ENCODE data around the gene KRT80. TPM values are rescaled to one million over a fixed set of nuclear protein-coding genes. Genes with fewer than 3 reads are reported as not detected.

Gene KRT80
- total RNA-seq, 1 donor from 2014 or later, result not detected

- no peak for DNase-seq
- H3K9me3 Mint-ChIP-seq (ENCODE audit: unreplicated experiment), result peaks cover 3% of the 10 kb centered on the region
- H3K4me1 Mint-ChIP-seq (ENCODE audit: low read depth, unreplicated experiment), result no peaks in the 10 kb centered on the region
- H3K27ac Mint-ChIP-seq (ENCODE audit: unreplicated experiment), result no peak overlapping the region
- no peak for TF ChIP-seq CTCF (IDR thresholded peaks at IDR 0.05; ENCODE audit: partially characterized antibody, unreplicated experiment)
- peaks cover 2% of the 10 kb centered on the region for H3K27me3 Mint-ChIP-seq (ENCODE audit: unreplicated experiment)
- H3K36me3 Mint-ChIP-seq (ENCODE audit: unreplicated experiment), result no peaks in the 10 kb centered on the region
- no peak overlapping the region for H3K4me3 Mint-ChIP-seq (ENCODE audit: unreplicated experiment)
These were observed 35.5 kb downstream of the KRT80 start for GRCh38 chr12:52156311-52156710.

- Mint-ChIP-seq H3K27me3 (ENCODE audit: unreplicated experiment) (peaks cover 3% of the 10 kb centered on the region), H3K4me3 (ENCODE audit: unreplicated experiment) (no peak overlapping the region), H3K9me3 (ENCODE audit: unreplicated experiment) (peaks cover 3% of the 10 kb centered on the region), H3K4me1 (ENCODE audit: low read depth, unreplicated experiment) (no peaks in the 10 kb centered on the region), H3K27ac (ENCODE audit: unreplicated experiment) (no peak overlapping the region), H3K36me3 (ENCODE audit: unreplicated experiment) (no peaks in the 10 kb centered on the region)
- no peak for TF ChIP-seq CTCF (IDR thresholded peaks at IDR 0.05; ENCODE audit: partially characterized antibody, unreplicated experiment)
- no peak for DNase-seq
These were observed 36.6 kb downstream of the KRT80 start for GRCh38 chr12:52155048-52155868.

GRCh38 chr12:52152905-52153317, 38.9 kb downstream of the KRT80 start:
- Mint-ChIP-seq H3K4me1 (ENCODE audit: low read depth, unreplicated experiment) (no peaks in the 10 kb centered on the region), H3K36me3 (ENCODE audit: unreplicated experiment) (no peaks in the 10 kb centered on the region), H3K27me3 (ENCODE audit: unreplicated experiment) (peaks cover 5% of the 10 kb centered on the region), H3K4me3 (ENCODE audit: unreplicated experiment) (no peak overlapping the region), H3K9me3 (ENCODE audit: unreplicated experiment) (peaks cover 3% of the 10 kb centered on the region), H3K27ac (ENCODE audit: unreplicated experiment) (no peak overlapping the region)
- no peak for DNase-seq
- TF ChIP-seq CTCF (IDR thresholded peaks at IDR 0.05; ENCODE audit: partially characterized antibody, unreplicated experiment), result no peak

- peak; percentile 96 for TF ChIP-seq CTCF (IDR thresholded peaks at IDR 0.05; ENCODE audit: partially characterized antibody, unreplicated experiment)
- H3K4me1 Mint-ChIP-seq (ENCODE audit: low read depth, unreplicated experiment), result no peaks in the 10 kb centered on the region
- DNase-seq, result peak; percentile 78
- H3K9me3 Mint-ChIP-seq (ENCODE audit: unreplicated experiment), result peaks cover 1% of the 10 kb centered on the region
- H3K27me3 Mint-ChIP-seq (ENCODE audit: unreplicated experiment), result peaks cover 6% of the 10 kb centered on the region
- H3K36me3 Mint-ChIP-seq (ENCODE audit: unreplicated experiment), result no peaks in the 10 kb centered on the region
- no peak overlapping the region for H3K27ac Mint-ChIP-seq (ENCODE audit: unreplicated experiment)
- H3K4me3 Mint-ChIP-seq (ENCODE audit: unreplicated experiment), result no peak overlapping the region
These were observed 39.7 kb downstream of the KRT80 start for GRCh38 chr12:52151837-52152783.
